ENCODE measurements around the gene BATF.
"Not testable (repeated sequence)": the region's sequence is repeated elsewhere in the genome, so short reads cannot be mapped to it uniquely, and the experiment has no call there.

BATF gene

GRCh38 chr14:75522224-75522982, at the start of gene BATF:
TSS of gene BATF (plus strand) at chr14:75522469. CDS start at chr14:75522683, 214 bp downstream.
- peak within 1 kb of the TSS; percentile 91 for H3K27ac ChIP-seq

GRCh38 chr14:75474127-75474526, 48.1 kb upstream of the BATF start:
- not testable (repeated sequence) for H3K27ac ChIP-seq

More at GRCh38 chr14:75522224-75522982, at the start of gene BATF:
- no peak for TF ChIP-seq CTCF (conservative IDR thresholded peaks at IDR 0.05)

GRCh38 chr14:75476274-75476995, 45.8 kb upstream of the BATF start:
- TF ChIP-seq CTCF (conservative IDR thresholded peaks at IDR 0.05), result no peak

GRCh38 chr14:75477881-75478280, 44.4 kb upstream of the BATF start:
- TF ChIP-seq CTCF (conservative IDR thresholded peaks at IDR 0.05), result no peak
- H3K27ac ChIP-seq, result no peak overlapping the region

More at GRCh38 chr14:75476274-75476995, 45.8 kb upstream of the BATF start:
- H3K27ac ChIP-seq, result 0 out of 2 replicates have a peak overlapping the region, but pooled peaks have one; percentile 8

- no peak for TF ChIP-seq CTCF (conservative IDR thresholded peaks at IDR 0.05)
- H3K27ac ChIP-seq, result no peak overlapping the region
Measured at GRCh38 chr14:75479770-75480600, 42.3 kb upstream of the BATF start.

GRCh38 chr14:75482366-75482765, 39.9 kb upstream of the BATF start:
- H3K27ac ChIP-seq, result no peak overlapping the region
- TF ChIP-seq CTCF (conservative IDR thresholded peaks at IDR 0.05), result no peak

GRCh38 chr14:75484711-75485429, 37.4 kb upstream of the BATF start:
- no peak for TF ChIP-seq CTCF (conservative IDR thresholded peaks at IDR 0.05)
- H3K27ac ChIP-seq, result no peak overlapping the region

Measured in VCaP (cell line).